NOMO-1 (cell line): ENCODE data around the gene MAN1B1.

Experiments
- DNase-seq, 2 experiments: peaks; one replicate each; lab custom pipeline; 2025; ENCODE audit not compliant: unreplicated experiment in 2 of 2; lab: John Stamatoyannopoulos, UW

MAN1B1 gene

GRCh38 chr9:137086531-137087408 lies at the start of gene MAN1B1:
Gene MAN1B1 (plus strand): TSS chr9:137086985. CDS start chr9:137087000, 15 bp downstream.
- peak; percentile 100 for DNase-seq

- no peak for DNase-seq
These were observed 49.8 kb upstream of the MAN1B1 start for GRCh38 chr9:137037035-137037434.

- DNase-seq, result no peak
These were observed 49.3 kb upstream of the MAN1B1 start for GRCh38 chr9:137037483-137037882.

GRCh38 chr9:137038916-137039315 lies 47.9 kb upstream of the MAN1B1 start:
- no peak for DNase-seq

GRCh38 chr9:137039611-137040366 lies 47.0 kb upstream of the MAN1B1 start:
- DNase-seq, result no peak

- no peak for DNase-seq
These were observed 46.2 kb upstream of the MAN1B1 start for GRCh38 chr9:137040568-137040967.

GRCh38 chr9:137041124-137041523 lies 45.7 kb upstream of the MAN1B1 start:
- DNase-seq, result no peak

GRCh38 chr9:137042751-137043727 lies 43.7 kb upstream of the MAN1B1 start:
- no peak for DNase-seq

GRCh38 chr9:137044037-137044436 lies 42.7 kb upstream of the MAN1B1 start:
- no peak for DNase-seq

- DNase-seq, result no peak
These were observed 42.1 kb upstream of the MAN1B1 start for GRCh38 chr9:137044502-137045177.

GRCh38 chr9:137045294-137046087 lies 41.3 kb upstream of the MAN1B1 start:
- DNase-seq, result no peak

- DNase-seq, result peak; percentile 70 to 79
These were observed 40.5 kb upstream of the MAN1B1 start, which contains the start of gene NPDC1 for GRCh38 chr9:137046088-137046787. Gene NPDC1 (minus strand): TSS chr9:137046177. CDS start chr9:137045989, 188 bp downstream.

GRCh38 chr9:137048655-137049543 lies 37.9 kb upstream of the MAN1B1 start:
- no peak for DNase-seq

- DNase-seq, result peak; percentile 69 to 71
These were observed 37.0 kb upstream of the MAN1B1 start for GRCh38 chr9:137049544-137050449.

GRCh38 chr9:137050570-137050969 lies 36.2 kb upstream of the MAN1B1 start:
- no peak for DNase-seq

- no peak for DNase-seq
These were observed 35.5 kb upstream of the MAN1B1 start for GRCh38 chr9:137051145-137051724.
